GF-D8 (cell line): ENCODE data around the gene SHROOM1.

ENCODE experiments used
- DNase-seq: peaks from one replicate; lab custom pipeline; 2025; lab: John Stamatoyannopoulos, UW

Gene SHROOM1

GRCh38 chr5:132853790-132854189 is 23.3 kb upstream of the SHROOM1 start:
- DNase-seq, result no peak

- DNase-seq, result no peak
These were observed 22.9 kb upstream of the SHROOM1 start for GRCh38 chr5:132853323-132853722.

GRCh38 chr5:132850066-132850465 is 19.6 kb upstream of the SHROOM1 start:
- DNase-seq, result no peak

- DNase-seq, result no peak
These were observed 18.9 kb upstream of the SHROOM1 start for GRCh38 chr5:132849347-132849746.

GRCh38 chr5:132848270-132848669 is 17.8 kb upstream of the SHROOM1 start:
- no peak for DNase-seq

- DNase-seq, result no peak
These were observed 10.9 kb upstream of the SHROOM1 start for GRCh38 chr5:132841305-132841704.

- DNase-seq, result no peak
These were observed 10.4 kb upstream of the SHROOM1 start for GRCh38 chr5:132840896-132841295.

- DNase-seq, result no peak
These were observed 9.9 kb upstream of the SHROOM1 start for GRCh38 chr5:132840313-132840712.

GRCh38 chr5:132839426-132840301 is 9.2 kb upstream of the SHROOM1 start:
- no peak for DNase-seq

GRCh38 chr5:132838516-132839282 is 8.3 kb upstream of the SHROOM1 start:
- DNase-seq, result no peak

- no peak for DNase-seq
These were observed 7.4 kb upstream of the SHROOM1 start for GRCh38 chr5:132837868-132838267.

- DNase-seq, result no peak
These were observed 6.4 kb upstream of the SHROOM1 start for GRCh38 chr5:132836852-132837251.

GRCh38 chr5:132834057-132834456 is 3.6 kb upstream of the SHROOM1 start:
- DNase-seq, result no peak

- no peak for DNase-seq
These were observed 2.2 kb upstream of the SHROOM1 start for GRCh38 chr5:132832612-132833011.

GRCh38 chr5:132831095-132831860 is 831 bp upstream of the SHROOM1 start:
- no peak for DNase-seq

- no peak for DNase-seq
These were observed 558 bp downstream of the SHROOM1 start for GRCh38 chr5:132829742-132830435.

- DNase-seq, result no peak
These were observed 1.5 kb downstream of the SHROOM1 start for GRCh38 chr5:132828846-132829494.

- DNase-seq, result no peak
These were observed 2.3 kb downstream of the SHROOM1 start for GRCh38 chr5:132827943-132828673.

GRCh38 chr5:132826424-132827082 is 3.9 kb downstream of the SHROOM1 start:
- no peak for DNase-seq

- DNase-seq, result no peak
These were observed 4.5 kb downstream of the SHROOM1 start for GRCh38 chr5:132825834-132826391.
